ENCODE measurements around the gene SLMAP.

Gene SLMAP, protein sequence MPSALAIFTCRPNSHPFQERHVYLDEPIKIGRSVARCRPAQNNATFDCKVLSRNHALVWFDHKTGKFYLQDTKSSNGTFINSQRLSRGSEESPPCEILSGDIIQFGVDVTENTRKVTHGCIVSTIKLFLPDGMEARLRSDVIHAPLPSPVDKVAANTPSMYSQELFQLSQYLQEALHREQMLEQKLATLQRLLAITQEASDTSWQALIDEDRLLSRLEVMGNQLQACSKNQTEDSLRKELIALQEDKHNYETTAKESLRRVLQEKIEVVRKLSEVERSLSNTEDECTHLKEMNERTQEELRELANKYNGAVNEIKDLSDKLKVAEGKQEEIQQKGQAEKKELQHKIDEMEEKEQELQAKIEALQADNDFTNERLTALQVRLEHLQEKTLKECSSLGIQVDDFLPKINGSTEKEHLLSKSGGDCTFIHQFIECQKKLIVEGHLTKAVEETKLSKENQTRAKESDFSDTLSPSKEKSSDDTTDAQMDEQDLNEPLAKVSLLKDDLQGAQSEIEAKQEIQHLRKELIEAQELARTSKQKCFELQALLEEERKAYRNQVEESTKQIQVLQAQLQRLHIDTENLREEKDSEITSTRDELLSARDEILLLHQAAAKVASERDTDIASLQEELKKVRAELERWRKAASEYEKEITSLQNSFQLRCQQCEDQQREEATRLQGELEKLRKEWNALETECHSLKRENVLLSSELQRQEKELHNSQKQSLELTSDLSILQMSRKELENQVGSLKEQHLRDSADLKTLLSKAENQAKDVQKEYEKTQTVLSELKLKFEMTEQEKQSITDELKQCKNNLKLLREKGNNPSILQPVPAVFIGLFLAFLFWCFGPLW

DNA sequence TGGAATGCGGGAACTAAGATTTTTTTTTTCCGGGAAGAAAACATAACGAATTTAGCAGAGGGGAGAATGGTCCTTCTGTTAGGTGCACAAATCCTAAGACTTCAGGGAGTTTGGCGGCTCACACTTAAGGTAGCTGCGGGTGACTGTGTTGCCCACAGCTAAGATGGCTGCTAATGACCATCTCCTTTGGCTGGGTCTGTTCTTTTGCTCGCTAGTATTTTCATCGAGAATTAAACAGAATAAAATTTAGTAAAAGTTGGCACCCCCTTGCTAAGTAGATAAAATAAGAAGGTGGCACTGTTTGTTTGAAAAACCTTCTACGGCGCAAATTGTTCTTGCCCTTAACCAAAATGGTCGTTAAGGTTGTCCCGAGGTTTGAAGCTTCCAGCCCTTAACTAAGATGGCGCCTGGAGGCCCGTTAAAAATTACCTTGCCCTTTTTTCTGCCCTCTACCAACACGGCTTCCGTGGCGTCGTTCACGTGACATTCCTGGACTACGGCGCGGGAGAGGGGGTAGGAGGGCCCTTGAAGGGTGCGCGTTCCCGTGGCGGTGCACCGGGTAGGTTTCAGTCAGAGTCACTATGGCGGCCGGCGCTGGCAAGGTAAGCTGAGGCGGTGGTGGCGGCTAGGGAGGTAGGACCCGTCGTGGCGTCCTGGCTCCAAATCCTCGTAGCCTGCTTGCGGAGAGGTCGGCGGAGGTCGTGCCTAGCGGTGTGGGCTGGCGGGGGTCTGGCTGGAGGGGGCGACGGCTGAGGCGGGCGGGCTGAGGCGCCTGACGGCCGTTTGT, at the start of gene SLMAP:
TSS of gene SLMAP (plus strand) at position 569 of the 787 bp plus-strand sequence. CDS start 1,343 bp downstream, outside the sequence.
- peak; percentile 92 for DNase-seq (ENCODE audit: low read depth)

DNA sequence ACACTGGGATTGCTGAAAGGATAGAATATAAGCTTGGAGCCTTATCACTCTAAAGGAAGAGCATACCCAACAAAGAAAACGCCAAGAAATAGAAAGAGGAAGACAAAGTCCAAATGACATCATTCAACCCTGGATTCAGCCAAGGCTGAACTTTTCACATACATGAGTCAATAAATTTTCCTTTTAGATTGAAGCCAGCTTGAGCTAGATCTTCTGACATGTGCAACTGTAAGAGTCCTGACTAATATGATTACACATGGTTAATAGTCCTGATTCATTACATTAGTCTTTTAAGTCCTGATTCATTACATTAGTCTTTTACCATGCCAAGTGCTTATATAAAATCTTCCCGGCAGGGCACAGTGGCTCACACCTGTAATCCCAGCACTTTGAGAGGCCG, 49.6 kb upstream of the SLMAP start:
- no peak for DNase-seq (ENCODE audit: low read depth)

DNA sequence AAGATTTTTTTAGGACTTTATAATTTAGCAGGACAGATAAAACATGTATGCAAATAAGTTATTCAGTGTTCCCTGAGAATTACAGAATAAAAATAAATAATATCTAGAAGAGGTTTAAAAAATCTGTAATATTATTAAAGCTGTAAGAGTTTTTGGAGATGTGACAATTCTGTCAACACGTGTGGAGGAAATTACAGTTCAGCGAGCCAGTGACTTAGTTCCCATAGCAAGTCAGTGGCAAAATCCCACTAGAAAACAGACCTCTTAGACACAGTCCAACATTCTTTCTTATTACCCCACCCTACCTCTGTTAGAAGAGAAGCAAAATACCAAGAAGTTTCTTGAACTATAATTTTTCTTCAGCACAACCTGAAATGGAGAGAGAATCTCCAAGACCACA, 47.1 kb upstream of the SLMAP start:
- no peak for DNase-seq (ENCODE audit: low read depth)

DNA sequence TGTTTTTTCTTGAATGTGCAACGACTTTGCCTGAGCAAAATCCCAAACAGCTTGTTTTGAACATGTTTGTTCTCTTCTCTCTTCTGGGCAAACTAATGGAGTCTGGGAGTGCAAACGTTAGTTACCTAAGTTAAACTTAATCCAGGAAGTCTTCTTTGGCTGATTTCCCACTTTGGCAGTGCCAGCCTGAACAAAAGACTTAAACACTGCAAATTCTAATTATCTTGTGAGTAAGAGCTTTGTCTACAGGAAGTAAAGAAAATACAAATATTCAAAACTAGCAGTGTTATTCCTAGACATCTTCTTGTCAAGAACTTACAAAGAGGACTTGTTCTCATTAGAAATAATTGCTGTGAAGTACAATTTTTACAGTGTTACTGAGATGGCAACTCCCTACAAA, 46.5 kb upstream of the SLMAP start:
- DNase-seq (ENCODE audit: low read depth), result no peak

DNA sequence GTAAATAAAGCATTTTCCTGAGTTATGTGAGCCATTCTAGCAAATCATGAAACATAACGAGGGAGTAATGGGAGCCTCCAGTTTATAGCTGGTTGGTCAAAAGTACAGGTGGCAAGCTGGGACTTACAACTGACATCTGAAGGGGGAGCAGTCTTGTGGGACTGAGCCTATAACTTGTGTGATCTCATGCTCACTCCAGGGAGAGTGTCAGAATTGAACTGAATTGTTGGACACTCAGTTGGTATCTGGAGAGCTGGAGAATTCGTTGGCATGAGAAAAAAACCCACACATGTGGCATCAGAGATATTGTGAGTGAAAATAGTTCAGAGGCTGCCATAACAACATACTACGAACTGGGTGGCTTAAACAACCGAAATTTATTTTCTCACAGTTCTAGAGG, 40.4 kb upstream of the SLMAP start:
- DNase-seq (ENCODE audit: low read depth), result no peak

DNA sequence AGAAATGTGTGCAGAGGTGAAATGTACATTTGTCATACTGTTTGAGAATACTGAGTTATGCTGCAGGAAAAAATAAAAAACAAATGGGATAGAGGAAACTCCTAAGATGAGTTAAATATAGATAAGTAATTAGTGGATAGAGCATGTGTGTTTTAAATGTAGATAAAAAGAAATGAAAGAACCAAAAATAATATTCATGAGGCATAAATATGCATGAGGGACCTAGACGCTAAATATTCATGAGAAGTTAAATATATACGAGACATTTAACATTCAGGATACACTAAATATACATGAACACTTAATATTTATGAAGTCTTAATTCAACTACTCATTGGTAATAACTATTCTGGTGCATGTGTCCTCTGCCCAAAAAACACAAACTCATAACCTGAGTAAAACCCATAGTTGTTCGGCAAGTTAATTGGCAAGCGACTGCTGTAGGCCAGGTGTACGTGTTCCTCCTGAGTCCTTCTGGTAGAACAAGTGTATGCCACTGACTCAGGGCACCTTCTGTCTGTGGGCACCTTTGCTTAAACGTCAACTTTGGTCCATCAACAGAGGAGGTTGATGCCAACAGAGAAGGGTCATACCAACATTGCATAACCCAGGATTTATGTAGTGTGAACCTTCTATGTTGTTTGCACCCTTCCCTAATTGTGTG, 38.8 kb upstream of the SLMAP start:
- DNase-seq (ENCODE audit: low read depth), result no peak

DNA sequence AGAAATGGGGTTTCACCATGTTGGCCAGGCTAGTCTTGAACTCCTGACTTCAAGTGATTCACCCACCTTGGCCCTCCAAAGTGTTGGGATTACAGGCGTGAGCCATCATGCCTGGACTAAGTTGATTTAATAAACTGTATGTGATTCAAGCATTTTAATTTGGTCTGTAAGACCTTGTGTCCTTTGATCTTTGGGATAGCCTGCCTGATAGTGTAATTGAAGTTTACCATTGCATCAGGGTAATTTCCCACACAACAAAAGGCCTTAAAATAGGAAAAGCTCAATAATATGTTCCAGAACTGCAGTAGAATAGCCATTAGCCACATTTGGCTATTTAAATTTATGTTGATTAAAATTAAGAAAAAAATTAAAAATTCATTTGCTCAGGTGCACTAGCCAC, 38.0 kb upstream of the SLMAP start:
- no peak for DNase-seq (ENCODE audit: low read depth)

DNA sequence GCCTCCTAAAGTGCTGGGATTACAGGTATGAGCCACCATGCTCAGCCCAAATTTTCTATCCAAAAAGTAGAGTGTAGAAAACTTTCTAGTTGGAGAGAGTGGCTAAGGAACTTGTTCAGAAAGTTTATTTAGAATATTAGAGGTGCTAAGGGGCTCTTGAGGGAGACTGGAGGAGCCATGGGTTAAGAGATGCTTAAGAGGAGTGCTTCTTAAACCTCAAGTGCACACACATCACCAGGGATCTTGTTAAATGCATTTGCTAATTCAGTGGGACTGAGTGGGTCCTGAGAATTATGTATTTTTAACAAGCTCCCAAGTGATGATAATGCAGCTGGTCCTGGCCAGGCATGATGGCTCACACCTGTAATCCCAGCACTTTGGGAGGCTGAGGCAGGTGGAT, 29.7 kb upstream of the SLMAP start:
- no peak for DNase-seq (ENCODE audit: low read depth)

DNA sequence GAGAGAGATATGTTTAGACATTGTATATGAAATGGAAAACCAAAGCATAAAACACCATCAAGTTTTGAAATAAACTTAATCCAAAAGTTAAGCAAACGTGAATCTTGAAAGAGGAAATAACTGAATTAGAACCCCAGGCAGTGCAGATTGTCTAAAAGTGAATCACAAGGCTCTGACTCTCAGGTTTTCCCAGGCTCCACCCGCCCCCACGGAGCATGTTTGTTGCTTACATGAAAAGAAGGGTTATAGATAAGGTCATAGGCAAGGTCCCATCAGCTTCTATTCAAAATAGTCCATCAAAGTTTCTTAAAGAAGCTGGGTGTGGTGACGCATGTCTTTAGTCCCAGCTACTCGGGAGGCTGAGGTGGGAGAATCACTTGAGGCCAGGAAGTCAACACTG, 29.0 kb upstream of the SLMAP start:
- DNase-seq (ENCODE audit: low read depth), result no peak

DNA sequence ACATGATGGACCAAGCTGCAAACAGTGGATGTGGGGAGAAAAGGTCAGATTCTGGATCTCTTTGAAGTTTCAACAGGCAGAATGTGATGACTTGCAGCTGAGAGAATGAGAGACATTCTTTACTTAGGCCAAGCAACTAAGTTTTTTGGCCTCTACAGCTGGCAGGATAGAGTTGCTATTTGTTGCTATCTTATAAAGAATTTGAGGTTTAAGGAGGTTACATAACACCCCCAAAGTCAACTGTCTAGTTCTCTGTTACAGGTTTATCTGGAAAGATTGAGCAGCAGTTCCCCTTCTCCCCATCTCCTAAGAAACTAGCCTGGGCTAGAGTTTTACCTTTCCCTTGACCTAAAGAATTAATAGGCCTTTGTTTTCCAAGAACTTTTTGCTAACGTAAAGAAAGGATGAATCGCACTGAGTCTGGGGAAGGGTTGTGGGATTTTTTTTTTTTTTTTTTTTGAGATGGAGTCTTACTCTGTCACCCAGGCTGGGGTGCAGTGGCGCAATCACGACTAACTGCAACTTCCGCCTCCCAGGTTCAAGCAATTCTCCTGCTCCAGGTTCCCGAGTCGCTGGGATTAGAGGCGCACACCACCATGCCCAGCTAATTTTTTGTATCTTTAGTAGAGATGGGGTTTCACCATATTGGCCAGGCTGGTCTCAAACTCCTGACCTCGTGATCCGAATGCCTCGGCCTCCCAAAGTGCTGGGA, 26.6 kb upstream of the SLMAP start:
- no peak for DNase-seq (ENCODE audit: low read depth)

DNA sequence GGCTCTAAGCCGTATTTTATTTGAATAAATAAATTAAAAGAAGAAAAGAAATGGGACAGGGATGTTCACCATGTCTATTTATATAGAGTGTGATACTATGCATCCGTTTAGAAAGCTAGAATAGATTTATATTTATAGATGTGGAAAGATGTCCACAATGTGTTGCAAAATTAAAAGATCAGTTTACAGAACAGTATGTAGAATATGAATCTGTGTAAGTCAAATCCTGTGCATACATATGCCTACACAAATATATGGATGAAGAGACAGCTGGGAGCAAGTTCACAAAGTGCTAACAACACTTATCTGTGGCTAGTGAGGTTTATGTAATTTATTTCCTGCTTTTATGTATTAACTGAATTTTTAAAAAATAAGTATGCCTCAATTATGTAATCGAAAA, 25.4 kb upstream of the SLMAP start:
- no peak for DNase-seq (ENCODE audit: low read depth)

DNA sequence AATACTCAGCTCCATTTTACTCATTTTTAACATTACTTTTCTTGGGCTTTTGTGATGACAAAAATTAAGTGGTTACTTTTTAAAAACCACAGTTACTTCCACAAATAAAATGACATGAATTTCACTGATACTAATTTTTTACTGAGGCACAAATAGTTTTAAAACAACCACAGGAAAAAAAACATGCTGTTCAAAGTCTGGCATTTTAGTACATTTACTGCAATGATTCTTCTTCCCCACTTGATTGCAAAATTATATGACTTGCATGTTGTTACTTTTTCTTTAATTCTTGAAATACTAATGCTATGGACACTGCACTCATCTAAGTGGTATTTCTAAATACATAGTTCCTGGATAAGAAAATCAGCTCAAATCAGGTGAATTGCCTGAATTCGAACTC, 24.8 kb upstream of the SLMAP start:
- DNase-seq (ENCODE audit: low read depth), result no peak

DNA sequence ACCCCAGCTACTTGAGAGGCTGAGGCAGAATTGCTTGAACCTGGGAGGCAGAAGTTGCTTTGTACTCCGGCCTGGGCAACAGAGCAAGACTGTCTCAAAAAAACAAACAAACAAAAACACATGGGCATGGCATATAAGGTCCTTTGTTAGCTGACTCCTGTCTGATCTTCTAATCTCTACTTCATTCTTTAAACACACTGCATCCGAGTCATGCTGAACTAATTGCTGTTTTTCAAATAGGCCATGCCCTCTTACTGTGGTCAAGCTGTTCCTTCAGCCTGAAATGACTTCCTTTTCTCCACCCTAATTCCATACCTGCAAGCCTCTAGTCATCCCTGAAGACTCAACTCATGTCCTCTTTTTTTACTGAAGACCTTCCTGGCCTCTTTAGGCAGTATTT, 22.3 kb upstream of the SLMAP start:
- no peak for DNase-seq (ENCODE audit: low read depth)

DNA sequence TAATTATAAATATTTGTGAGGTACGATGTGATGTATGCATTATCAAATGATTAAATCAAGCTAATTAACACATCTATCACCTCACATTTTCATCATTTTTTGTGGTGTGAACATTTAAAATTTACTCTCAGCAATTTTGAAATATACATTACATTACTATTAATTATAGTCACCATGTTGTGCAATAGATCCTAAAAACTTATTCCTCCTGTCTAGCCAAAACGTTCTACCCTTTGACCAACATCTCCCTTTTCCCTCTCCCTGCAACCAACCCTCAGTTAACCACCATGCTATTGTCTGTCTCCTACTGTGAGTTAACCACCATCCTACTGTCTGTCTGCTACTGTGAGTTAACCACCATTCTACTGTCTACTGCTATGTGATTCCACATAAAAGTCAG, 20.7 kb upstream of the SLMAP start:
- DNase-seq (ENCODE audit: low read depth), result no peak

DNA sequence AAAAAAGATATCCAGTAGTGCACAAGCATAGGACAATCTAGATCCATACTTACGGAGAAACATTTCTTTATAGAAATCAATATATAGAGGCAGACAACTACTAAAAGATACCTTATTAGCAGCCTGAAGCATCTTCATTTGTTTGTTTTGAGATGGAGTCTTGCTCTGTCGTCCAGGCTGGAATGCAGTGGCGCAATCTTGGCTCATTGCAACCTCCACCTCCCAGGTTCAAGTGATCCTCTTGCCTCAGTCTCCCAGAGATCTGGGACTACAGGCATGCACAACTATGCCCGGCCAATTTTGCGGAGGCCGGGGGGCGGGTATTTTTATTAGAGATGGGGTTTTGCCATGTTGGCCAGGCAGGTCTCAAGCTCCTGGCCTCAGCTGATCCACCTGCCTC, 18.3 kb upstream of the SLMAP start:
- no peak for DNase-seq (ENCODE audit: low read depth)

DNA sequence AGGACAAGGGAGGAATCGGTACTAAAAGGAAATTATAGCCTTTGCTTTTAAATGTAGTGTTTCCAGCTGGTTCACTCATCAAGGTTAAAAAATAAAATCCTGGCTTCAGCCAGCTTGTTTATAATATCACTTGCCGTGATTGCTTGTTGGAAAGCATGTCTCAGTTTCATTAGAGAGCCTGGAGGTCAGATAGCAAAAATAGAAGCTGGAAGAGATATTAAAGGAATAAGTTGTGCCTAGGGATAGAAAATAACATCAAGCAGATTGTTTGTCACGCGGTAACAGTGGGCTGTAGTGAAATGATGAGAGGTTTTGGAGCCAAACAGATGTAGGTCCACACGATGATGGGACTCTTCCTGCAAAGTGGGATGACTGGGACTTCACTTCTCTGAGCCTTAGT, 17.7 kb upstream of the SLMAP start:
- DNase-seq (ENCODE audit: low read depth), result no peak

DNA sequence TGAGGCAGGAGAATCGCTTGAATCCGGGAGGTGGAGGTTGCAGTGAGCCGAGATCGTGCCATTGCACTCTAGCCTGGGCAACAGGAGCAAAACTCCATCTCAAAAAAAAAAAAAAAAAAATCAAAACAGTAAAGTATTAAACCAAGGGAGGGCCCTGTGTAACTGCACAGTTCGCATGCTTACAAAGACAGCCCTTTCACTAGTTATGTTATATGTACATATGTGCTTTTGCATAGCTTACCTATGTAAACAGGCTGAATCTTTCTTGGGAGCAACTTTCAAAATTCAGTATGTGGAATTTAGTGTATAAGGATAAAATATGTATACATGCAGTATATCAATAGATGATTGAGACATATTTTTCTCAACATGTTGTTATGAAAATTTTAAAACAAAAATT, 16.1 kb upstream of the SLMAP start:
- DNase-seq (ENCODE audit: low read depth), result no peak

DNA sequence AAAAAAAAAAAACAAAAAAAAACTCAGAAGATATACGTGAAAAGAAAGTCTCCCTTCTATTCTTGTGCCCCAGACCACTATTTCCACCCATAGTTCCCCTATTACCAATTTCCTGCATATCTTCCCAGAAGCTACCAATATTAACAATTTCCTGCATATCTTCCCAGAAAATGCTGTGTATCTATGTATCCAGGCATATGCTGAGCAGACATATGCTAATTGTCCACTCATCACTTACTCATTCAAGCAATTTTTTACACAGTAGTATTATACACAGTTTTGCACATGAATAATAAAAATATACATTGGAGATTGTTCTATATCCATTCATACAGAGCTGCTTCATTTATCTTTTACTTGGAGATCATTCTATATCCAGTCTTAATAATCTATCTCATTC, 12.6 kb upstream of the SLMAP start:
- no peak for DNase-seq (ENCODE audit: low read depth)

DNA sequence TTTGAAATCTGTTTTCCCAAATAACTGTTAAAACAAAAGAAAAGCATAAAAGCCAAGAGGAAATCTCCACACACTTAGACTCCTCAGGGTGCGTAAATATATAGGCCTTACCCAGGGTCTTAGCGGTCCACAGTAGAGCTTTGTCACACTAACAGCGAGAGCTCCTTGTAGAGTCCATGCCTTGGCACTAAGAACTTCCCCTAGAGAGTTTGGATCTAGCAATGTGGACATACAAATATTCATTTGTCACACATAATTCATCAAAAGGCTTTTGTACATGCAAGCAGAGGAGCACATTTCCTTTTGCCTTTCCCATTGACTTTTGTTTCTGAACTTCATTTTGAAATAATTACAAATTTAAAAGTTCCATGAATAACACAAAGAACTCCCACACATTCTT, 11.0 kb upstream of the SLMAP start:
- DNase-seq (ENCODE audit: low read depth), result no peak

DNA sequence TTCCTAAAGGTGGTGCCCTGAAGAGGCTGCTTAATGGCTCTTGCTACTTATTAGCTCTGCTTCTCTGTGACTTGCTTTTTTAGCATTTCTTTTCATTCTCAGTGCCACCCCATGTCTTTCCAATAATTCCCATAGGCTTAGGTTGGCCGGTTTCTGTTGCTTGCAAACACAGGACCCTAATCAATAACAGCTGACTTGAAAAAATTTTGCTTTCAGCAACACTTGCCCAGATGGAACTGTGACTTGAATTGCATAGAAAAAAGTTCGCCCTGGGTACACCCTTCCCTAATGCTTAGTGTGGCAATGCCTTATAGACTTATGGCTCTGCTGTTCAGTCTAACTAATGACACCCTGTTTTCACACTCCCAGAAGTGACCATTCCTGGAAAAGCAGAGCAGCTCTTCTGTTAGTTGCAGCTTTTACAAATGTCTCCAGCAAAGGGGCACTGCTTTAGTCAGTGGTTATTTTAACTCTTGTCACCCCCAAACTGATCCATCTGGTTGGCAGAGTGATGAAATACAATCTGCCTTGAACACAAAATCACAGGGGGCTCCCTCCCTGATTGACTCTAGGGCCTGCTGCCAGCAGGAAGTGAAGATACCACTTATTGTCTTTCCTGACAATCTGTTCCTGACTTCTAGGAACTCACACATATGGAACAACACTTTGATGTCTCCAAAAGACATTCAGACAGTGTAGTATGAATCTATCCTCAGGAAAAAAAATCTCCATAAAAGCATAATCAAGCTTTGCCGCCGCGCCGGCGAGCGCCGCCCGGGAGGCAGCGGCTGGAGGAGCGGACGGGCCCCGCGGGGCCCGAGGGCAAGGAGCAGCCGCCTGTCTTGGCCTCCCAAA, 9.7 kb upstream of the SLMAP start:
- no peak for DNase-seq (ENCODE audit: low read depth)

DNA sequence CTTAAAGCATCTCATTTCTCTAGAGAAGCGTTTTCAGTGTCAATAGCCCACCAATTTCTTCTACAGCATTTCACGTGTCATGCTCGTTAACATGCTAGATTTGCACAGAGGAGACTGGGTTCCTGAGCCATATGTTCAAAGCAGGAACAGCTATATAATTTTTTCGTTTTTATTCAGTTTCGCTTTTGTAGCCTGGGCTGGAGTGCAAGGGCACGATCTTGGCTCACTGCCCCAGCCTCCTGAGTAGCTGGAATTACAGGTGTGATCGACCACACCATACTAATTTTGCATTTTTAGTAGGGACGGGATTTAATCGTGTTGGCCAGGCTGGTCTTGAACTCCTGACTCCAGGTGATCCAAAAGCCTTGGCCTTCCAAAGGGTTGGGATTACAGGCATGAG, 6.6 kb upstream of the SLMAP start:
- no peak for DNase-seq (ENCODE audit: low read depth)

All from activated T-helper 9 cell treated with anti-CD3 and anti-CD28 coated beads, Interleukin-2, amount 50 U/mL, for 16 hours (primary cell).